H1 (cell line): Measurements from ENCODE around the gene PDE1C. TPM values are rescaled to one million over a fixed set of nuclear protein-coding genes. Genes with fewer than 3 reads are reported as not detected.

ENCODE experiments used
- CTCF ChIA-PET: fragments of 300-600 bp; sonication (Branson Sonifier 250); formaldehyde crosslinking; loops from one replicate; lab custom pipeline; 2021; ENCODE audit not compliant: partially characterized antibody; lab: Charles Lee
- POLR2A ChIA-PET: fragments of 300-600 bp; sonication (Branson Sonifier 250); formaldehyde crosslinking; loops from one replicate; lab custom pipeline; 2021; ENCODE audit warnings: inconsistent platforms; ENCODE audit not compliant: partially characterized antibody; lab: Charles Lee
- DNase-seq, 2 experiments: peaks; one replicate each; pipeline versions ENCODE4 v3.0.0 to v3.0.0-alpha.2; 2010 to 2022; ENCODE audit warnings: low spot score in 2 of 2, low read depth in 1 of 2, mixed read lengths in 1 of 2
- FAIRE-seq: peaks from 2 replicates; lab custom pipeline; 2011; peaks lifted over from hg19 to GRCh38; lab: Jason Lieb, UNC
- H2AFZ ChIP-seq: 2 replicates; pipeline ENCODE4 v1.8.1; 2012; ENCODE audit warnings: low read length, inconsistent platforms
- H2AK5ac ChIP-seq: 2 replicates; pipeline ENCODE4 v1.6.1; 2013; ENCODE audit warnings: low read depth, low read length
- H2BK120ac ChIP-seq: replicated peaks from 2 replicates; pipeline ENCODE3; 2013; ENCODE audit warnings: low read depth, low read length, inconsistent platforms
- H2BK12ac ChIP-seq: 2 replicates; pipeline ENCODE4 v1.6.1; 2013; ENCODE audit warnings: low read depth, low read length
- H2BK15ac ChIP-seq: 2 replicates; pipeline ENCODE4 v1.6.1; 2013; ENCODE audit warnings: low read length
- H2BK20ac ChIP-seq: 2 replicates; pipeline ENCODE4 v1.6.1; 2013; ENCODE audit warnings: low read length
- H2BK5ac ChIP-seq: 2 replicates; pipeline ENCODE4 v1.6.1; 2013; ENCODE audit warnings: low read depth, low read length
- H3K14ac ChIP-seq: 2 replicates; pipeline ENCODE4 v1.6.1; 2013; ENCODE audit warnings: inconsistent platforms; ENCODE audit not compliant: insufficient read length
- H3K18ac ChIP-seq: 2 replicates; pipeline ENCODE4 v1.6.1; 2013; ENCODE audit warnings: low read length; ENCODE audit errors: extremely low read depth
- H3K23ac ChIP-seq: 2 replicates; pipeline ENCODE4 v1.6.1; 2013; ENCODE audit warnings: inconsistent platforms; ENCODE audit not compliant: insufficient read length
- H3K23me2 ChIP-seq: 2 replicates; pipeline ENCODE4 v1.6.1; 2013; ENCODE audit warnings: low read depth, low read length
- H3K27ac ChIP-seq: 2 replicates; pipeline ENCODE4 v1.6.1; 2011; ENCODE audit warnings: low read depth, low read length, inconsistent platforms
- H3K27me3 ChIP-seq, 4 experiments: replicated peaks in 1 of 4; 1 replicate in 1 of 4; 2 replicates in 3 of 4; pipeline versions ENCODE4 v1.6.1 to v1.8.1; 2011 to 2013; ENCODE audit warnings: low read length in 3 of 4, mild to moderate bottlenecking in 3 of 4, inconsistent platforms in 2 of 4, mixed read lengths in 2 of 4, moderate library complexity in 1 of 4; ENCODE audit not compliant: control insufficient read depth in 3 of 4, insufficient read depth in 3 of 4; ENCODE audit errors: extremely low read depth in 1 of 4
- H3K36me3 ChIP-seq, 4 experiments: 2 replicates each; pipeline versions ENCODE4 v1.6.1 to v1.8.1; 2011 to 2013; ENCODE audit warnings: mild to moderate bottlenecking in 4 of 4, low read length in 3 of 4, moderate library complexity in 2 of 4, control low read depth in 1 of 4, inconsistent platforms in 1 of 4; ENCODE audit not compliant: insufficient read depth in 4 of 4, control insufficient read depth in 2 of 4
- H3K4ac ChIP-seq: replicated peaks from 2 replicates; pipeline ENCODE3; 2013; ENCODE audit warnings: low read length, low read depth, mixed read lengths, inconsistent platforms; ENCODE audit not compliant: insufficient read length
- H3K4me1 ChIP-seq, 4 experiments: replicated peaks in 1 of 4; 1 replicate in 1 of 4; 2 replicates in 3 of 4; pipeline versions ENCODE4 v1.6.1 to v1.8.1; 2011 to 2013; ENCODE audit warnings: low read length in 3 of 4, inconsistent platforms in 2 of 4, mixed read lengths in 1 of 4; ENCODE audit not compliant: insufficient read depth in 4 of 4, control insufficient read depth in 3 of 4
- H3K4me2 ChIP-seq, 2 experiments: 2 replicates each; pipeline versions ENCODE4 v1.6.1 to v1.8.1; 2011 to 2013; ENCODE audit warnings: low read depth in 2 of 2, low read length in 2 of 2, control low read depth in 1 of 2, inconsistent platforms in 1 of 2, mild to moderate bottlenecking in 1 of 2; ENCODE audit not compliant: insufficient read depth in 1 of 2
- H3K4me3 ChIP-seq, 4 experiments: fragments of 200-600, 300-600 bp in 1 of 4; sonication (generic), shearing (Covaris generic), sonication (Bioruptor Twin) in 1 of 4; 2 replicates each; pipeline versions ENCODE4 v1.5.1 to v1.8.1; 2011 to 2016; ENCODE audit warnings: low read length in 4 of 4, low read depth in 3 of 4, control low read depth in 2 of 4, inconsistent platforms in 2 of 4, mild to moderate bottlenecking in 2 of 4, mixed read lengths in 1 of 4, moderate library complexity in 1 of 4; ENCODE audit not compliant: insufficient read depth in 2 of 4; ENCODE audit errors: extremely low read depth in 1 of 4
- H3K56ac ChIP-seq: replicated peaks from 2 replicates; pipeline ENCODE3; 2013; ENCODE audit warnings: low read depth, mild to moderate bottlenecking, mixed read lengths, low read length, inconsistent platforms; ENCODE audit not compliant: insufficient read length
- H3K79me1 ChIP-seq: 2 replicates; pipeline ENCODE4 v1.6.1; 2013; ENCODE audit warnings: low read depth, low read length, control low read depth
- H3K79me2 ChIP-seq, 2 experiments: 2 replicates each; pipeline versions ENCODE4 v1.6.1 to v1.8.1; 2012 to 2013; ENCODE audit warnings: low read length in 2 of 2, mild to moderate bottlenecking in 2 of 2, inconsistent platforms in 1 of 2; ENCODE audit not compliant: insufficient read depth in 2 of 2, control insufficient read depth in 1 of 2
- H3K9ac ChIP-seq, 4 experiments: replicated peaks in 1 of 4; 1 replicate in 1 of 4; 2 replicates in 3 of 4; pipeline versions ENCODE4 v1.6.1 to v1.8.1; 2011 to 2013; ENCODE audit warnings: low read depth in 3 of 4, low read length in 3 of 4, control low read depth in 2 of 4, mild to moderate bottlenecking in 2 of 4, moderate library complexity in 2 of 4, inconsistent platforms in 1 of 4; ENCODE audit errors: extremely low read depth in 1 of 4
- H3K9me3 ChIP-seq, 2 experiments: 2 replicates each; pipeline versions ENCODE4 v1.6.1 to v1.8.1; 2012 to 2013; ENCODE audit warnings: mild to moderate bottlenecking in 2 of 2, moderate library complexity in 2 of 2, control low read depth in 1 of 2, inconsistent platforms in 1 of 2, low read depth in 1 of 2, low read length in 1 of 2, mixed read lengths in 1 of 2; ENCODE audit not compliant: insufficient read depth in 2 of 2
- H4K20me1 ChIP-seq, 2 experiments: replicated peaks in 1 of 2; 2 replicates each; pipeline versions ENCODE3 to v1.8.1; 2011 to 2013; ENCODE audit warnings: inconsistent platforms in 2 of 2, low read length in 2 of 2, mild to moderate bottlenecking in 1 of 2; ENCODE audit not compliant: insufficient read depth in 2 of 2, control insufficient read depth in 1 of 2
- H4K5ac ChIP-seq: 2 replicates; pipeline ENCODE4 v1.6.1; 2013; ENCODE audit warnings: low read length, low read depth, mixed read lengths, inconsistent platforms; ENCODE audit not compliant: insufficient read length
- H4K8ac ChIP-seq: 2 replicates; pipeline ENCODE4 v1.8.0; 2013; ENCODE audit warnings: mild to moderate bottlenecking, moderate library complexity, low read length, inconsistent platforms; ENCODE audit not compliant: insufficient read depth; ENCODE audit errors: extremely low read depth
- H4K91ac ChIP-seq: replicated peaks from 2 replicates; pipeline ENCODE3; 2013; ENCODE audit warnings: low read length, mixed read lengths, inconsistent platforms; ENCODE audit not compliant: insufficient read length
- BACH1 ChIP-seq: IDR thresholded peaks from 2 replicates; pipeline ENCODE4 v1.6.1; 2012; ENCODE audit warnings: low read length, improper control_type of control experiment
- CBX8 ChIP-seq: fragments of 300-800, 300-1000 bp; sonication (generic); IDR thresholded peaks from 2 replicates; pipeline ENCODE4 v1.7.1; 2016; ENCODE audit warnings: low read depth, low read length, borderline replicate concordance
- GABPA ChIP-seq: IDR thresholded peaks from 2 replicates; pipeline ENCODE4 v1.6.1; 2011; ENCODE audit warnings: mild to moderate bottlenecking, low read length, moderate library complexity, borderline replicate concordance; ENCODE audit not compliant: insufficient read depth
- GTF2F1 ChIP-seq: IDR thresholded peaks from 2 replicates; pipeline ENCODE4 v1.6.1; 2012; ENCODE audit warnings: low read depth, low read length, improper control_type of control experiment, borderline replicate concordance
- MAFK ChIP-seq: IDR thresholded peaks from 2 replicates; pipeline ENCODE4 v1.6.1; 2012; ENCODE audit warnings: low read depth, mild to moderate bottlenecking, improper control_type of control experiment, low read length
- NANOG ChIP-seq: IDR thresholded peaks from 2 replicates; pipeline ENCODE4 v1.6.1; 2011; ENCODE audit warnings: low read length, low read depth, mild to moderate bottlenecking, inconsistent platforms; ENCODE audit not compliant: insufficient read depth, poor library complexity, severe bottlenecking
- NRF1 ChIP-seq: IDR thresholded peaks from 2 replicates; pipeline ENCODE4 v1.6.1; 2011; ENCODE audit warnings: mild to moderate bottlenecking, low read depth, low read length, improper control_type of control experiment
- POLR2A ChIP-seq, 2 experiments: IDR thresholded peaks; 1 replicate in 1 of 2; 2 replicates in 1 of 2; pipeline ENCODE4 v1.6.1; 2011; ENCODE audit warnings: low read depth in 2 of 2, low read length in 2 of 2, mild to moderate bottlenecking in 2 of 2; ENCODE audit errors: control extremely low read depth in 1 of 2
- SIRT6 ChIP-seq: IDR thresholded peaks from one replicate; pipeline ENCODE4 v1.7.1; 2012; ENCODE audit warnings: low read length, inconsistent platforms
- SP4 ChIP-seq: IDR thresholded peaks from 2 replicates; pipeline ENCODE4 v1.6.1; 2012; ENCODE audit warnings: low read length, inconsistent platforms
- SRF ChIP-seq: IDR thresholded peaks from 2 replicates; pipeline ENCODE4 v1.6.1; 2011; ENCODE audit warnings: mild to moderate bottlenecking, low read depth, low read length, moderate library complexity
- SUZ12 ChIP-seq: fragments of 200-600 bp; sonication (generic); IDR thresholded peaks from 2 replicates; pipeline ENCODE4 v1.6.1; 2012; ENCODE audit warnings: mild to moderate bottlenecking, inconsistent platforms, low read length, moderate library complexity, mixed read lengths
- TAF1 ChIP-seq: IDR thresholded peaks from 2 replicates; pipeline ENCODE4 v1.6.1; 2011; ENCODE audit warnings: mild to moderate bottlenecking, low read depth, low read length
- TAF7 ChIP-seq: optimal IDR thresholded peaks from 2 replicates; pipeline ENCODE3; 2011; ENCODE audit warnings: low read depth, mild to moderate bottlenecking, inconsistent platforms, low read length, moderate library complexity, borderline replicate concordance
- TCF12 ChIP-seq: IDR thresholded peaks from 2 replicates; pipeline ENCODE4 v1.6.1; 2011; ENCODE audit warnings: low read depth, mild to moderate bottlenecking, low read length
- WGBS, 2 experiments: shearing (Covaris generic) in 1 of 2; methylation state at CpG; one replicate each; pipeline versions ENCODE4 v1.1.6 to v1.1.7; 2013 to 2015; ENCODE audit warnings: low lambda C conversion rate in 2 of 2, mixed read lengths in 2 of 2, inconsistent platforms in 1 of 2, low coverage in 1 of 2, missing lambda C conversion rate in 1 of 2; ENCODE audit not compliant: insufficient replicate concordance in 2 of 2, insufficient coverage in 1 of 2, insufficient read length in 1 of 2; ENCODE audit errors: extremely low coverage in 1 of 2, missing lambda C conversion rate in 1 of 2; 5-methylcytosine and 5-hydroxymethylcytosine counted together
- polyA plus RNA-seq, 7 experiments: library from polyadenylated mRNA; depleted of rRNA in 3 of 7; stranded (reverse) in 5 of 7; unstranded in 2 of 7; fragments of >200 nt in 5 of 7; fragments of 200-250 nt in 2 of 7; gene quantifications; 1 replicate in 5 of 7; 2 replicates in 1 of 7; 4 replicates in 1 of 7; pipeline versions ENCODE4 v1.2.1 to v1.2.3, GENCODE V29; 2011 to 2013; ENCODE audit warnings: missing spikeins in 2 of 7, mixed read lengths in 2 of 7
- total RNA-seq: library from RNA; stranded (reverse); fragmentation: NEBNext Ultra II Directional; extraction: Animal tissue kit (Norgen Biotek cat#: 25700); gene quantifications from 2 replicates; pipeline ENCODE4 v1.2.1, GENCODE V29; 2021
- TF ChIP-seq, protein P1 (sequence below): IDR thresholded peaks from 2 replicates; pipeline ENCODE4 v1.6.1; 2012; ENCODE audit warnings: inconsistent platforms

Gene PDE1C
- total and polyA plus RNA-seq, 2 of the 8 experiments (the other 6 are each of a cell fraction or from before 2014, with no cell fraction given): 0.11 to 1.1 TPM

GRCh38 chr7:31748084-31748483 is 322.1 kb downstream of the PDE1C start:
- no peak overlapping the region for H2BK20ac ChIP-seq
- no peak overlapping the region for H3K27ac ChIP-seq
- no peaks in the 10 kb centered on the region for H4K20me1 ChIP-seq
- H2BK15ac ChIP-seq: no peak overlapping the region
- H3K4me2 ChIP-seq: no peak overlapping the region
- no peak overlapping the region for H3K4ac ChIP-seq
- H2AK5ac ChIP-seq: no peak overlapping the region
- CTCF ChIA-PET: interaction anchor here (1.1 to 3.8 kb wide), 7 partner anchors 12 to 460 kb away, joined by 3 to 21 read pairs (median 5); no protein-coding TSS in a partner anchor
- no peak overlapping the region for H2BK120ac ChIP-seq
- peaks cover 0 to 2% of the 10 kb centered on the region in 2 experiments; a peak in 1 of 4 replicates for H3K9me3 ChIP-seq
- H3K4me1 ChIP-seq: no peaks in the 10 kb centered on the region
- no peak overlapping the region for H3K56ac ChIP-seq
- H3K23ac ChIP-seq: no peak overlapping the region
- WGBS, 2 experiments: 81% methylated on average over 1 of the region's 1 CpG; no CpG with 5 or more reads in 1 of the 2 experiments
- H3K9ac ChIP-seq: no peak overlapping the region
- no peak overlapping the region for H3K4me3 ChIP-seq
- no peak overlapping the region for H4K5ac ChIP-seq
- H4K91ac ChIP-seq: no peak overlapping the region
- H2AFZ ChIP-seq: no peak overlapping the region
- no peaks in the 10 kb centered on the region for H3K79me2 ChIP-seq
- no peaks in the 10 kb centered on the region for H3K36me3 ChIP-seq
- POLR2A ChIA-PET: no interaction called here
- H3K27me3 ChIP-seq: peaks cover 1 to 13% (median 6%) of the 10 kb centered on the region in 4 experiments; a peak in 5 of 7 replicates
- H3K14ac ChIP-seq: no peak overlapping the region
- FAIRE-seq (no peak), DNase-seq (no peak)
- H3K18ac ChIP-seq: no peak overlapping the region
- no peaks in the 10 kb centered on the region for H3K23me2 ChIP-seq
- H2BK5ac ChIP-seq: no peak overlapping the region
- no peaks in the 10 kb centered on the region for H3K79me1 ChIP-seq
- no peak overlapping the region for H2BK12ac ChIP-seq
- no peak overlapping the region for H4K8ac ChIP-seq
- no peak for TF ChIP-seq BACH1
- no peak for TF ChIP-seq MAFK
- no peak for TF ChIP-seq SIRT6
- no peak for TF ChIP-seq TAF7
- TF ChIP-seq SUZ12: no peak
- TF ChIP-seq GABPA: no peak
- TF ChIP-seq TAF1: no peak
- TF ChIP-seq POLR2A (IDR thresholded peaks at IDR 0.05; ENCODE audit: control extremely low read depth in 1 of 2, low read depth in 2 of 2, low read length in 2 of 2): no peak
- no peak for TF ChIP-seq SP4
- TF ChIP-seq SRF: no peak
- TF ChIP-seq CBX8: no peak
- no peak for TF ChIP-seq NANOG
- TF ChIP-seq NRF1: no peak
- TF ChIP-seq GTF2F1: no peak
- TF ChIP-seq, protein P1, sequence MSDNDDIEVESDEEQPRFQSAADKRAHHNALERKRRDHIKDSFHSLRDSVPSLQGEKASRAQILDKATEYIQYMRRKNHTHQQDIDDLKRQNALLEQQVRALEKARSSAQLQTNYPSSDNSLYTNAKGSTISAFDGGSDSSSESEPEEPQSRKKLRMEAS: no peak
- TF ChIP-seq TCF12: no peak
